22Rv1 (cell line): Measurements from ENCODE around the gene RPP30.

Experiments
- ZFX ChIP-seq: fragments of 450-650 bp; IDR thresholded peaks from 2 replicates; pipeline ENCODE4 v1.6.1; 2017; ENCODE audit warnings: antibody characterized with exemption, borderline replicate concordance
- TF ChIP-seq, protein P1 (sequence below): fragments of 450-650 bp; IDR thresholded peaks from 2 replicates; pipeline ENCODE4 v1.5.1; 2017; ENCODE audit warnings: mild to moderate bottlenecking

GRCh38 chr10:90927293-90927692, 55.5 kb downstream of the RPP30 start:
- TF ChIP-seq, protein P1, sequence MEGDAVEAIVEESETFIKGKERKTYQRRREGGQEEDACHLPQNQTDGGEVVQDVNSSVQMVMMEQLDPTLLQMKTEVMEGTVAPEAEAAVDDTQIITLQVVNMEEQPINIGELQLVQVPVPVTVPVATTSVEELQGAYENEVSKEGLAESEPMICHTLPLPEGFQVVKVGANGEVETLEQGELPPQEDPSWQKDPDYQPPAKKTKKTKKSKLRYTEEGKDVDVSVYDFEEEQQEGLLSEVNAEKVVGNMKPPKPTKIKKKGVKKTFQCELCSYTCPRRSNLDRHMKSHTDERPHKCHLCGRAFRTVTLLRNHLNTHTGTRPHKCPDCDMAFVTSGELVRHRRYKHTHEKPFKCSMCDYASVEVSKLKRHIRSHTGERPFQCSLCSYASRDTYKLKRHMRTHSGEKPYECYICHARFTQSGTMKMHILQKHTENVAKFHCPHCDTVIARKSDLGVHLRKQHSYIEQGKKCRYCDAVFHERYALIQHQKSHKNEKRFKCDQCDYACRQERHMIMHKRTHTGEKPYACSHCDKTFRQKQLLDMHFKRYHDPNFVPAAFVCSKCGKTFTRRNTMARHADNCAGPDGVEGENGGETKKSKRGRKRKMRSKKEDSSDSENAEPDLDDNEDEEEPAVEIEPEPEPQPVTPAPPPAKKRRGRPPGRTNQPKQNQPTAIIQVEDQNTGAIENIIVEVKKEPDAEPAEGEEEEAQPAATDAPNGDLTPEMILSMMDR: no peak
- no peak for TF ChIP-seq ZFX
